Bone marrow (tissue), 2 donors: Measurements from ENCODE around the gene BIN1.

ENCODE experiments used
- DNase-seq, 2 donors: peaks; one replicate each; lab custom pipeline; 2025; lab: John Stamatoyannopoulos, UW

The BIN1 gene

GRCh38 chr2:127075821-127076220 lies 31.1 kb downstream of the BIN1 start:
- no peak for DNase-seq

GRCh38 chr2:127074936-127075335 lies 32.0 kb downstream of the BIN1 start:
- DNase-seq = no peak

GRCh38 chr2:127074358-127074757 lies 32.6 kb downstream of the BIN1 start:
- DNase-seq = no peak

DNA sequence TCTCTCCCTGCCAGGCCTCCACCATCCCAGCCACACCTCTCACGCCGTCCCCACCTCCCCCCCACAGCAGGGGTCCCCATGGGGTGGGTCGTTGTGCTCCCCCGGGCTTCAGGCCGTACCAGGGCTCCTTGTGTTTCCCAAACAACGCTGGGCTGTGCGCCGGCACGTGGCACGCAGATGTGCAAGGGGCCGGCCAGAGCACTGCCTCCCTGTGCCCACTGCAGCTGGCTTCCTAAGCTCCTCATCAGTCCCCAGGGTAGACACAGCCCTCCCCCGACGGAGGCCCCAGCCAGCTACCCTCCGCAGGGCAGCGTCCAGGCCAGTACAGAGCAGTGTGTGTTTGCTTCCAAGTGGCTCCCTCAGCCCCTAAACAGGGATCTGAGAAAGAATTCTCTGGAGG lies 34.0 kb downstream of the BIN1 start:
- no peak for DNase-seq

- no peak for DNase-seq
Observed at GRCh38 chr2:127072396-127072795, 34.6 kb downstream of the BIN1 start.

DNA sequence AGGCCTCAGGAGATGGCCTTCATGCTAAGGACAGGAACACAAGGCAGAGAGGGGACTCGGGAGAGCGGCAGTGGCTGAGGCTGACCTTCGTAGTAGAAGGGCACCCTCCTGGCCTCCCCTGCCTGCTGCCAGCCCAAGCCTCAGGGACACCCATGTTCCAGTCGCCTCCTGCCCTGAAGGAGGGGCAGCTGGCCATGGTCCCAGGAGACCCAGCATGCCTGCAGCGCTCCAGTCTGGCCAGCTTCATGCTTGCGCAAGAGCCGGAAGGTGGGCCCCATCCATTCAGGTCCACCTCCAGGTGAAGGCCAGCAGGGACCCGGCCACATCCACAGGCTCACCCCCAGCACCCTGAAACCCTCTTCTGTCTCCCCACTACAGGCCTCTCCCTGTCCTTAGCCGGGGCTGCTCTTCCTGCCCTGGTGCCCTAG lies 35.0 kb downstream of the BIN1 start:
- DNase-seq = no peak

- DNase-seq = no peak
Observed at GRCh38 chr2:127070221-127070620, 36.7 kb downstream of the BIN1 start.

DNA sequence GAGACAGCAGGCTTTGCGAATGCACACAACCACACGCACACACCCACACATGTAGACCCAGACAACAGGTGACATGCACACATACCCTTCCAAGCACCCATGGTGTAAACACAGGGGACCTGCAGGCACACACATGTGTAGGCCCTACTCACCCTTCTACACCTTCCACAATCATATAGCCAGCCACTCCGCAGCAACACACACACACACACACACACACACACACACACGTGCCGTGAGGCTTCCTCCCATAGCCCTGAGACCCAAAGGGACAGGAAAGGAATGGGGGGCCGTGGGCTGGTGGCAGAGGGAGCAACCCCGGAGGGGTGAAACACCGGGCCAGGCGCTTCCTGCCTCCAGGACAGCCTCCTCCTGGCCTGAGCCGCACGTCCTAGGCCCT lies 37.4 kb downstream of the BIN1 start:
- no peak for DNase-seq

DNA sequence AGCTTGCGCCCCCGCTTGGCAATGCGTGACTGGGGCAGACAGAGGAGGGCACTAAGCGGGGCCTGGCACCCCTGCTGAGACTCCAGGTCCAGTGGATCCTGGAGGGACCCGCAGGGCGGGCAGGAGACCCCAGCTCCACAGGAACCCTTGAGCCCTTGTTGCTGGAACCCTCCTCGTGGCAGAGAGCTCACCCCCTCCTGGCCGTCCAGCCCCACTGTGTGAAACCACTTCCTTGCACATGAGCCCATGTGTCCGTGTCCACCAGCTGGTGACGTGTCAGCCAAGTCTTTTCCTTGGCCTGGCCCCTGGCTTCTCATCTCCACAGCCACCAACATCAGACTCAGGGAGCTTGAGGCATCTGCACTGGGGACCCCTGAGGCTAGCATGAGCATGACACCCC lies 38.0 kb downstream of the BIN1 start:
- DNase-seq = no peak

DNA sequence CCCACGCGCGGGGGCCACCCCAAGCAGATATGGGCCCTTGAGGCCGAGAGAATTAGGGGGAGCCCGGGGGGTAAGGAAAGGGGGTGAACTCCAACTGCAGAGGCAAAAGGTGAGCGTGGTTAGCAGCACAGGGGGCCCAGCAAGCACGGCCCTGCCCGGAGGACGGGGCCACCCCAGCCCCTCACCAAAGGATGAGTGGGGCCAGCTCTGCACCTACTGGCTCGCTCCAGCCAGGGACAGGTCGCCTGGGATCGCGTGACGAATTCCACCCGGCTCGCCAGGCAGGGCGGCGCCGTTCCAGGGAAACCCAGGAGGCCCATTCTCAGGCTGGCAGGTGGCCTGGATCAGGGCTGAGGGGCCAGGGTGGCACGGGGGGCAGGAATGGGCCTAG lies 38.6 kb downstream of the BIN1 start:
- no peak for DNase-seq

- DNase-seq = peak; percentile 14 to 25
Observed at GRCh38 chr2:127067620-127068350, 39.2 kb downstream of the BIN1 start.

DNA sequence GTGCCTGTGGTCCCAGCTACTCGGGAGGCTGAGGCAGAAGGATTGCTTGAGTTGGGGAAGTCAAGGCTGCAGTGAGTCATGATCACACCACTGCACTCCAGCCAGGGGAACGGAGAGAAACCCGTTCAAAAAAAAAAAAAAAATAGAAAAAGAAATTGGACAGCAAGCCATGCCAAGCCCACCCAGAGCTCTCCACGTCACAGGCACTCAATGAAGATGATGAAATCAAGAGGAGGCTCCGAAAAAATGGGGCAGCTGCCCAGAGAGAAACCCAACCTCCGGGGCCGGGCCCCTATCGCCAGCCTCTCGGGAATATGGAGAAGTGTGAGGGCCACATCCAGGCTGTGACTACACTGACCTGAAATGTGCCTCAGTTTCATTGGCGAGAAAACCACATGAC lies 40.0 kb downstream of the BIN1 start:
- DNase-seq = peak in 1 of 2 donors; percentile 28

DNA sequence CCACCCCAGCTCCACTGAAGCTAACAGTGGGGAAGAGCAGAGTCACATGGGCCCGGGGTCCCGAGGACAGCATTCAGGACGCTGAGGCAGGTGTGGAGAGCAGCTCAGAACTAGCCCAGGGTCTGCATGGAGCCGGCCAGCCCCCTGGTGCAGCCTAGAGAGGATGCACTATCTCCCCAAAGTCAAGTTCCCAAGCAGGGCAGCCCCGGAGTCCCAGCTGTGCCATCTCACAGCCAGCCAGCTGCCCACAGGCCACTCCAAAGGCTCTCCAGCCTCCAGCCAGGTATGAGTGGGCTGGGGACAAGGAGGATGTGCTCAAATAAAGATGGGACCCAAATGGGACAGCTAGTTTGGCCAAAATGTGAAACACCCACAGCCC lies 41.0 kb downstream of the BIN1 start:
- DNase-seq = no peak

GRCh38 chr2:127065299-127065939 lies 41.5 kb downstream of the BIN1 start:
- no peak for DNase-seq

DNA sequence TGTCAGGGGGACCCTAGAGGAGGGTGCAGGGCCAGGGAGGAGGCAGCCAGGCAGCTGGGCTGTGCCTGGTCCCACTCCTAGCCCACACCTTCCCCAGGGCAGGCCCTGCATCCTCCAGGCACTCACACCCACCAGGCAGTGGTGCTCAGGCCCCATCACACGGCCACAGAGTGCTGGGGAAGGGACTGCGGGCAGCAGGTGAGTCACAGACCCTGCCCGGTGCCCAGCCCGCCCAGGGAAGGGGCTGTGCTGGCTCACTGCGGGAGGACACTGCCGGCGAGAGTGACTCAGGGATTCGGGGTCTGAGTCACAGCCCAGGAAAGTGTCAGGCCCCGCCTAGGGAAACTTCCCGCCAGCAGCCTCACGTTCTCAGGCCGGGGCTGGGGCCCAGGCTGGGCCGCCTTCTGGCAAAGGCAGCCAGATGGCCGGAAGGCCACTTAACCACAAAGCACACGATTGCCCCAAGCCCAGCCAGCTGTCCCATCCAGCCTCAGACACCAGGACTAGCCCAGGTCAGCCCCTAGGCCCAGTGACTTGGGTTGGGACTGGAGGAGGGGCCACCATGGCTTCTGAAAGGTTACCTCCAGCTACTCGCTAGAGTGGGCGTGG lies 42.2 kb downstream of the BIN1 start:
- peak; percentile 78 to 97 for DNase-seq

DNA sequence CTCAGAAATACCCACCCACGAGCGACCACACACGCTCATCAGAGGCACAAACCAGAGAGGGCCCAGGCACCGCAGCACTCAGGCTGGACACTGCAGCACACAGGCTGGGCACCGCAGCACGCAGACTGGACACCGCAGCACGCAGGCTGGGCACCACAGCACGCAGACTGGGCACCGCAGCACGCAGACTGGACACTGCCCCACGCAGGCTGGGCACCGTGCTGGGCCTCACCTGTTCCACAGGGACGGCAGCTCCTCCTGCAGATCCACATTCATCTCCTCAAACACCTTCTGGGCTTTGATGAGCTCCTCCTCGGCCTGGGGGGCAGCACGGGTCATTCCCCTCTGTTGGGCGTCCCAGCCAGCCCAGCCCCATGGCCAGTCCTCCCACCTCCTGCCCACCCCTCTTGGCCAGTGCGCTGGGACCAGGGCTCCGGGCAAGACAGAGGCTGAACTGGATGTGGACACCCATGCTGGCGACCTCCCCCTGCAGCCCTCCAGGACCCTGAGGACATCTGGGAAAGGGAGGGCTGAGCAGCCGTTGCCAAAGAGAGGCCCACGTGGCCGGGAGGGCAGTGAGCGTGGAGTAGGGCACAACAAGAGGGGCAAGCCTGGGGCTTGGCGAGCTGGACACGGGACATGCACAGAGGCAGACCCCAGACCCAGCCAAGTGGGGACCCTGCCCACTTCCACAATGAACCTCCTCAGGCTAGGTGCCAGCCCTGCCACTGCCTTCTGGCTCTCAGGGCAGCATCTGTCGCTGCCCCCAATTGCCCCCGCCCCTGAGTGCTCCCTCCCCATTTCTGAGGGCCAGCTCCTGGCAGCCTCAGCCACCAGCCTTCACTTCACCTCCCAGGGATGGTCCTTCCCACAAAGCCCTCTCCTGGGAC lies 43.0 kb downstream of the BIN1 start:
- DNase-seq = no peak

DNA sequence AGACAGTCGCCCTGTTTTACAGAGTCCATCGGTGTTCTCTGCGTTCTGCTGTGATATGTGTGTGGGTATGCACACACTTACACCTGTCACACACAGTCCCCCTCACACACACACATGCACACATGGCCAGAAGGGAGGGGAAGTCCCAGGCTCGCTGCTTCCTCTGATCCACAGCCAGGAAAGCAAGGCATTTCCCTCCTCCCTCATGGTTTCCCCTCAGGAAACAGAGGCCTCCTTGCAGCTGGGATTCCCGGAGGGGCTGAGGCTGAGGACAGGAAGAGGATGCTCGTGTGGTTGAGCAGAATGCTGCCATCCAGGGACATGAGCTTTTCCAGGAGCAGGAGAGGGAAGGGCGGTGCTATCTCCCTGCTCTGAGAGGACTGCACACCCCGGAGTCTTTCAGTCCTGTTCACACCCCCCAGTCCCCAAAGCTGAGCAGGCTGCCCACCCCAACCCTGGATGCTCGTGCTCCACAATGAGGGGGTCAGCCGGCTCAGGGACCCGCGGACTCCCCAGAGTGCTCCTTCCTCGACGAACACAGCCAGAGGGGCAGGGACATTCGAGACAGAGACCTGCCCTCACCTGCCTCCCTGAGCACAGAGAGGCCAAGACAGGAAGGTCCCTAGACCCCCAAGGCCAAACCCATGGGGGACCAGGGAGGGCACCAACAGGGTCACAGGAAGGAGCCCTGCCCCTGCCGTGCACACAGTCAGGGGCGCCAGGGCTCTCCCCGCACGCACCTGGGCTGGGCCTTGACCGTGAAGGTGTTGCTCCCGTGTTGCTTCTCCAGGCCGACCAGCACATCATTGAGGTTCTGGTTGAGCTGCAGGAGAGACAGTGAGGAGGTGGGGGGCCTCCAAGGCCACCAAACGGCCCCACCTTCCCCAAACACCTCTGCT lies 45.3 kb downstream of the BIN1 start:
- no peak for DNase-seq

GRCh38 chr2:127060264-127060945 lies 46.5 kb downstream of the BIN1 start:
- DNase-seq = no peak

DNA sequence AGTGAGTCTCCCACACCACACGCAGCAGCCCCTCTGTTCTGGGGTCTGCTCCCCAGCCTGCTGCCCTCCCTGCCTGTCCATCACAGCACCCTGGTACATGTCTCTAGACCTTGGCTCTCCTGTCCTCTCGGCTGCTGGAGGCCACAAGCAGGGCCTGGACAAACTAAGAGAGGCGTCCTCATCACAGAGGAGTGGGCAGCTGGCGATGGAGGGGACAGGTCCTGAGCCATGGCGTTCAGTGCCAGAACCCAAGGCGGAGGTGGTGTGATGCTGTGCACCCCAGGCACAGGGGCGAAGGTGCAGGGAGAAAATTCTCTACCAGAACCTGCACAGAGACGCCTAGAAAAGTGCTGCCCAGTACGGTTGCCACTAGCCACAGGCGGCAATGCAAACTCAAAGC lies 47.4 kb downstream of the BIN1 start:
- DNase-seq = no peak

DNA sequence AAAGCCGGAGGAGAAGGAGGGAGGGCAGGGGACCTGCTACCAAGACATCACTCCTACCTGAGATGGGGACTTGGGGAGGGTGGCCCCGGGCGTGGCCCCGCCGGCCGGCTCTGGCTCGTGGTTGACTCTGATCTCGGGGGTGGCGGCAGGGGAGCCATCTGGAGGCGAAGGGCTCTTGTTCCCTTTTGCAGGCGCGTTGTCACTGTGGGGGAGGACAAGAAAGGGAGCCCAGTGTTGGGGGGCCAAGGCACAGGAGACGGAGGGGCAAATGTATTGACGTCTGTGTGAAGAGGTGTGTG lies 48.1 kb downstream of the BIN1 start:
- DNase-seq = no peak
